ENCODE data around the gene PHLDA1.

- TF ChIP-seq CTCF (IDR thresholded peaks at IDR 0.05) (no peak), TCF7L2 (IDR thresholded peaks at IDR 0.05; ENCODE audit: low read depth, low read length) (no peak), REST (IDR thresholded peaks at IDR 0.05; ENCODE audit: insufficient read depth in 1 of 2, low read depth in 2 of 2, low read length in 1 of 2) (no peak)
These were observed 52.4 kb downstream of the PHLDA1 start for GRCh38 chr12:75979181-75979580.

All from Panc1 (cell line).